Measurements from ENCODE around the gene GABRR3. TPM values are rescaled to one million over a fixed set of nuclear protein-coding genes. Genes with fewer than 3 reads are reported as not detected.

The GABRR3 gene
- total RNA-seq, 1 donor from 2014 or later, result not detected

- no peak for TF ChIP-seq CTCF (IDR thresholded peaks at IDR 0.05)
- Mint-ChIP-seq H3K27me3 (ENCODE audit: unreplicated experiment) (peaks cover 38% of the 10 kb centered on the region), H3K36me3 (ENCODE audit: unreplicated experiment) (no peaks in the 10 kb centered on the region), H3K27ac (ENCODE audit: unreplicated experiment) (no peak overlapping the region), H3K4me1 (ENCODE audit: unreplicated experiment) (no peaks in the 10 kb centered on the region), H3K4me3 (ENCODE audit: unreplicated experiment) (no peak overlapping the region), H3K9me3 (ENCODE audit: unreplicated experiment) (no peaks in the 10 kb centered on the region)
- no peak for DNase-seq (ENCODE audit: extremely low spot score, unreplicated experiment)
These were observed 22.5 kb upstream of the GABRR3 start for GRCh38 chr3:98057631-98058030.

GRCh38 chr3:98056035-98056434 is 20.9 kb upstream of the GABRR3 start:
- no peaks in the 10 kb centered on the region for H3K9me3 Mint-ChIP-seq (ENCODE audit: unreplicated experiment)
- no peaks in the 10 kb centered on the region for H3K4me1 Mint-ChIP-seq (ENCODE audit: unreplicated experiment)
- H3K27me3 Mint-ChIP-seq (ENCODE audit: unreplicated experiment), result peaks cover 40% of the 10 kb centered on the region
- no peak overlapping the region for H3K27ac Mint-ChIP-seq (ENCODE audit: unreplicated experiment)
- DNase-seq (ENCODE audit: extremely low spot score, unreplicated experiment), result no peak
- no peak for TF ChIP-seq CTCF (IDR thresholded peaks at IDR 0.05)
- H3K4me3 Mint-ChIP-seq (ENCODE audit: unreplicated experiment), result no peak overlapping the region
- no peaks in the 10 kb centered on the region for H3K36me3 Mint-ChIP-seq (ENCODE audit: unreplicated experiment)

GRCh38 chr3:98049271-98049670 is 14.2 kb upstream of the GABRR3 start:
- TF ChIP-seq CTCF (IDR thresholded peaks at IDR 0.05), result no peak
- Mint-ChIP-seq H3K27me3 (ENCODE audit: unreplicated experiment) (peaks cover 34% of the 10 kb centered on the region), H3K4me1 (ENCODE audit: unreplicated experiment) (no peaks in the 10 kb centered on the region), H3K36me3 (ENCODE audit: unreplicated experiment) (no peaks in the 10 kb centered on the region), H3K4me3 (ENCODE audit: unreplicated experiment) (no peak overlapping the region), H3K27ac (ENCODE audit: unreplicated experiment) (no peak overlapping the region), H3K9me3 (ENCODE audit: unreplicated experiment) (no peaks in the 10 kb centered on the region)
- DNase-seq (ENCODE audit: extremely low spot score, unreplicated experiment), result no peak

- no peak for DNase-seq (ENCODE audit: extremely low spot score, unreplicated experiment)
- Mint-ChIP-seq H3K27me3 (ENCODE audit: unreplicated experiment) (peaks cover 41% of the 10 kb centered on the region), H3K4me1 (ENCODE audit: unreplicated experiment) (no peaks in the 10 kb centered on the region), H3K36me3 (ENCODE audit: unreplicated experiment) (no peaks in the 10 kb centered on the region), H3K27ac (ENCODE audit: unreplicated experiment) (no peak overlapping the region), H3K9me3 (ENCODE audit: unreplicated experiment) (no peaks in the 10 kb centered on the region), H3K4me3 (ENCODE audit: unreplicated experiment) (no peak overlapping the region)
- no peak for TF ChIP-seq CTCF (IDR thresholded peaks at IDR 0.05)
These were observed 13.5 kb upstream of the GABRR3 start for GRCh38 chr3:98048586-98048985.

- DNase-seq (ENCODE audit: extremely low spot score, unreplicated experiment), result no peak
These were observed 6.2 kb upstream of the GABRR3 start for GRCh38 chr3:98041350-98041749.

More at GRCh38 chr3:98041350-98041749, 6.2 kb upstream of the GABRR3 start:
- Mint-ChIP-seq H3K27me3 (ENCODE audit: unreplicated experiment) (peaks cover 55% of the 10 kb centered on the region), H3K27ac (ENCODE audit: unreplicated experiment) (no peak overlapping the region), H3K36me3 (ENCODE audit: unreplicated experiment) (no peaks in the 10 kb centered on the region), H3K4me3 (ENCODE audit: unreplicated experiment) (no peak overlapping the region), H3K4me1 (ENCODE audit: unreplicated experiment) (no peaks in the 10 kb centered on the region), H3K9me3 (ENCODE audit: unreplicated experiment) (peaks cover 11% of the 10 kb centered on the region)
- TF ChIP-seq CTCF (IDR thresholded peaks at IDR 0.05), result no peak

Data from osteocyte (in vitro differentiated cells).